Esophagus squamous epithelium (tissue), 4 donors: ENCODE measurements around the gene SRPX.

Source experiments
- POLR2A ChIP-seq, 4 donors: fragments of 450-650 bp; IDR thresholded peaks; one replicate each; pipeline ENCODE4 v1.6.1; 2017; ENCODE audit warnings: antibody characterized with exemption in 4 of 4, mild to moderate bottlenecking in 4 of 4, moderate library complexity in 3 of 4
- TF ChIP-seq, protein P1 (sequence below), 6 experiments: fragments of 450-650 bp in 4 of 6; fragments of 200-600 bp in 2 of 6; sonication (generic) in 2 of 6; IDR thresholded peaks; one replicate each; pipeline ENCODE4 v1.5.1; 2016 to 2019; ENCODE audit warnings: antibody characterized with exemption in 6 of 6, mild to moderate bottlenecking in 4 of 6, moderate library complexity in 4 of 6

DNA sequence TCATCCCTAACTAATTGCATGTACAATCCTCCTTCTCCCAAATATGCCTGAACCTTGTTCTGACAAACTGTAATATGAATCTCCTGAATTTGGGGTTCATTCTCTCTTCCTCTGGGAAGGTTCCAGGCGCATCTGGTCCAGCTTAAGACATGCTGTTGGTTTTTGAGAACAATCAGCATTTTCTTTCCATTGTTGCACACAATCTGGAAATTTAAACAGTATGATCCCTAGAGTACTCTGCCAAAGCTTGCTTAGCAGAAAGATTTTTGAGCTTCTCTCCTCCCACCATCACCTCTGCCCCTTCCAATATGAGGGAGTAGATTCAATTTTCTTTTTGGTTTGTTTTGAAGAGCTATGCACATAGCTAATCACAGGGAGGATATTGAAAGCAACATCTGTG is 50.1 kb downstream of the SRPX start:
- TF ChIP-seq, protein P1, sequence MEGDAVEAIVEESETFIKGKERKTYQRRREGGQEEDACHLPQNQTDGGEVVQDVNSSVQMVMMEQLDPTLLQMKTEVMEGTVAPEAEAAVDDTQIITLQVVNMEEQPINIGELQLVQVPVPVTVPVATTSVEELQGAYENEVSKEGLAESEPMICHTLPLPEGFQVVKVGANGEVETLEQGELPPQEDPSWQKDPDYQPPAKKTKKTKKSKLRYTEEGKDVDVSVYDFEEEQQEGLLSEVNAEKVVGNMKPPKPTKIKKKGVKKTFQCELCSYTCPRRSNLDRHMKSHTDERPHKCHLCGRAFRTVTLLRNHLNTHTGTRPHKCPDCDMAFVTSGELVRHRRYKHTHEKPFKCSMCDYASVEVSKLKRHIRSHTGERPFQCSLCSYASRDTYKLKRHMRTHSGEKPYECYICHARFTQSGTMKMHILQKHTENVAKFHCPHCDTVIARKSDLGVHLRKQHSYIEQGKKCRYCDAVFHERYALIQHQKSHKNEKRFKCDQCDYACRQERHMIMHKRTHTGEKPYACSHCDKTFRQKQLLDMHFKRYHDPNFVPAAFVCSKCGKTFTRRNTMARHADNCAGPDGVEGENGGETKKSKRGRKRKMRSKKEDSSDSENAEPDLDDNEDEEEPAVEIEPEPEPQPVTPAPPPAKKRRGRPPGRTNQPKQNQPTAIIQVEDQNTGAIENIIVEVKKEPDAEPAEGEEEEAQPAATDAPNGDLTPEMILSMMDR (IDR thresholded peaks at IDR 0.05), result no peak
- no peak for TF ChIP-seq POLR2A (IDR thresholded peaks at IDR 0.05)
